Neutrophil (primary cell): ENCODE measurements around the gene ZNF575.

Experiments
- H3K27ac ChIP-seq: fragments of 200-600 bp; sonication (generic); 2 replicates; pipeline ENCODE4 v1.5.1; 2016; ENCODE audit warnings: mild to moderate bottlenecking, moderate library complexity
- H3K27me3 ChIP-seq: fragments of 200-600 bp; sonication (generic); 2 replicates; pipeline ENCODE4 v1.6.0; 2016; ENCODE audit warnings: mild to moderate bottlenecking
- H3K36me3 ChIP-seq: fragments of 200-600 bp; sonication (generic); 2 replicates; pipeline ENCODE4 v1.5.1; 2017
- H3K4me1 ChIP-seq, 2 experiments: fragments of 200-600 bp in 1 of 2; sonication (generic) in 1 of 2; 1 replicate in 1 of 2; 2 replicates in 1 of 2; pipeline versions ENCODE4 v1.5.1 to v1.6.1; 2013 to 2016; ENCODE audit warnings: low read depth in 1 of 2, low read length in 1 of 2, mild to moderate bottlenecking in 1 of 2, moderate library complexity in 1 of 2; ENCODE audit not compliant: control insufficient read depth in 1 of 2, insufficient read depth in 1 of 2
- H3K4me3 ChIP-seq, 2 experiments: fragments of 200-600 bp in 1 of 2; sonication (generic) in 1 of 2; 1 replicate in 1 of 2; 2 replicates in 1 of 2; pipeline ENCODE4 v1.5.1; 2013 to 2016; ENCODE audit warnings: low read depth in 1 of 2, low read length in 1 of 2, mild to moderate bottlenecking in 1 of 2, moderate library complexity in 1 of 2
- H3K9me3 ChIP-seq: fragments of 200-600 bp; sonication (generic); 2 replicates; pipeline ENCODE4 v1.5.1; 2016
- CTCF ChIP-seq: fragments of 200-600 bp; sonication (generic); IDR thresholded peaks from 2 replicates; pipeline ENCODE4 v1.5.1; 2016; ENCODE audit warnings: antibody characterized with exemption

The ZNF575 gene

DNA sequence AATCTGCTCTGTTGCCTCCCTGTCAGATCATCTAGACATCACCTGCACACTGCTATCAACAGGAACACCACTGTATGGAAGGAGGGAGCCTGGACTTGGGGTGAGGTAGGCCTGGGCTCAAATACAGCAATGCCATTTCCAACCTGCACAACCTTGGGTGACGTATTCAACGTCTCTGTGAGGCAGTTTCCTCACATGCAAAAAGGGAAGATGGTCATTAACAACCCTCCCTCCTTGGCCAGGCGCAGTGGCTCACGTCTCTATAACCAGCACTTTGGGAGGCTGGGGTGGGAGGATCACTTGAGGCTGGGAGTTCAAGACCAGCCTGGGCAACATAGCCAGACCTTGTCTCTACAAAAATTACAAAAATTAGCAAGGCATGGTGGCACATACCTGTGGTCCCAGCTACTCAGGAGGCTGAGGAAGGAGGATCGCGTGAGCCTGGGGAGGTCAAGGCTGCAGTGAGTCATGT lies 29.3 kb downstream of the ZNF575 start:
- Histone ChIP-seq H3K4me3 (peak overlapping the region; percentile 21 to 44), H3K27ac (peak overlapping the region; percentile 94), H3K9me3 (no peaks in the 10 kb centered on the region), H3K36me3 (peaks cover 17% of the 10 kb centered on the region), H3K27me3 (no peaks in the 10 kb centered on the region), H3K4me1 (peaks cover 20 to 27% of the 10 kb centered on the region in 2 experiments)
- TF ChIP-seq CTCF = peak; percentile 43

DNA sequence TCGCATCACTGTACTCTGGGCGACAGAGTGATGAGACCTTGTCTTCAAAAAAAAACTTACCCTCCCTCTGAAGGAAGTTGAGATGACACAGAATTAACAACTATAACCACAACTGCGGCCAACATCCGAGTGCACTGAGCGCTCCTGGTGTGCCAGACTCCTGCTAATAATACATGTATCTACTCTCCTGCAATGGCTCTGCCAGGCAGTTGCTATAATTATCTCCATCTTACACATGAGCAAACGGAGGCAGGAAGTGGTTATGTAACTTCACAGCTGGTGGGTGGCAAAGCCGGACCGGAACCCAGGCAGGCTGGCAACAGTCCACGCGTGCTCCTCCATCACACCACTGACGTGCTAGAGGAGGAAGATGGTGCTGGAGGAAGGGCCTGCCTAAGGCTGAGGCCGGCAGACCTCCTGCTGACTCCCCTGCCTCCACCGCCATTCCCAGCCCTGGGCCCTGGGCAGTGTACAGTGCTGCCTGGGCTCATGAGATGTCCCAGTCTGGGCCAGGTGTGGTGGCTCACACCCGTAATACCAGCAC lies 29.8 kb downstream of the ZNF575 start:
- peak overlapping the region; percentile 21 to 44 for H3K4me3 ChIP-seq
- H3K4me1 ChIP-seq = peaks cover 20 to 27% of the 10 kb centered on the region in 2 experiments
- no peak for TF ChIP-seq CTCF
- no peaks in the 10 kb centered on the region for H3K9me3 ChIP-seq
- no peaks in the 10 kb centered on the region for H3K27me3 ChIP-seq
- peak overlapping the region; percentile 94 for H3K27ac ChIP-seq
- peaks cover 17% of the 10 kb centered on the region for H3K36me3 ChIP-seq

GRCh38 chr19:43563816-43564457 lies 30.9 kb downstream of the ZNF575 start:
- Histone ChIP-seq H3K4me1 (peaks cover 20 to 27% of the 10 kb centered on the region in 2 experiments), H3K27ac (peak overlapping the region; percentile 94), H3K27me3 (no peaks in the 10 kb centered on the region)

GRCh38 chr19:43564800-43565199 lies 31.8 kb downstream of the ZNF575 start:
- H3K4me1 ChIP-seq = peaks cover 20 to 27% of the 10 kb centered on the region in 2 experiments
- no peak for TF ChIP-seq CTCF

More at GRCh38 chr19:43563816-43564457, 30.9 kb downstream of the ZNF575 start:
- TF ChIP-seq CTCF = no peak
- H3K4me3 ChIP-seq = no peak overlapping the region
- H3K36me3 ChIP-seq = peaks cover 9% of the 10 kb centered on the region
- no peaks in the 10 kb centered on the region for H3K9me3 ChIP-seq

GRCh38 chr19:43569657-43570056 lies 36.7 kb downstream of the ZNF575 start:
- Histone ChIP-seq H3K27ac (no peak overlapping the region), H3K27me3 (no peaks in the 10 kb centered on the region), H3K36me3 (peaks cover 3% of the 10 kb centered on the region), H3K4me3 (no peak overlapping the region), H3K4me1 (peaks cover 4 to 8% of the 10 kb centered on the region in 2 experiments), H3K9me3 (no peaks in the 10 kb centered on the region)
- no peak for TF ChIP-seq CTCF

More at GRCh38 chr19:43564800-43565199, 31.8 kb downstream of the ZNF575 start:
- no peaks in the 10 kb centered on the region for H3K27me3 ChIP-seq
- H3K9me3 ChIP-seq = no peaks in the 10 kb centered on the region
- H3K27ac ChIP-seq = no peak overlapping the region
- no peak overlapping the region for H3K4me3 ChIP-seq
- peaks cover 9% of the 10 kb centered on the region for H3K36me3 ChIP-seq
